Naive thymus-derived CD8-positive, alpha-beta T cell (primary cell): ENCODE data around the gene ECHDC1. TPM values are rescaled to one million over a fixed set of nuclear protein-coding genes. Genes with fewer than 3 reads are reported as not detected.
A peak's percentile ranks its signal among the peaks of the same experiment; 100 is the strongest.

Experiments used
- ATAC-seq, 2 donors: fragments of 150-1000 bp; cut with Tn5 transposase in 1 of 2; sonication (Bioruptor Pico), chemical (Tn5 transposase) in 1 of 2; 1 replicate in 1 of 2; 2 replicates in 1 of 2; pipeline ENCODE4 v1.10.0; 2021; ENCODE audit warnings: mild to moderate bottlenecking in 2 of 2, moderate library complexity in 2 of 2
- POLR2A ChIA-PET: fragments of 350-600 bp; sonication (Branson Sonifier 250); formaldehyde crosslinking; loops from one replicate; lab custom pipeline; 2021; ENCODE audit warnings: antibody characterized with exemption; lab: Charles Lee
- DNase-seq, 10 donors: peaks; one replicate each; pipeline versions ENCODE4 v3.0.0 to v3.0.0-alpha.2; 2020 to 2022
- H3K27ac Mint-ChIP-seq, 10 donors: one replicate each; pipeline ENCODE4 v1.8.0; 2020 to 2022; ENCODE audit warnings: mild to moderate bottlenecking in 10 of 10, mixed read lengths in 10 of 10, moderate library complexity in 4 of 10, inconsistent platforms in 1 of 10
- H3K27me3 Mint-ChIP-seq, 5 donors: one replicate each; pipeline ENCODE4 v1.8.0; 2021 to 2022; ENCODE audit warnings: mixed read lengths in 5 of 5
- H3K36me3 Mint-ChIP-seq, 3 donors: one replicate each; pipeline ENCODE4 v1.8.0; 2020 to 2022; ENCODE audit warnings: mixed read lengths in 3 of 3, mild to moderate bottlenecking in 2 of 3, inconsistent platforms in 1 of 3
- H3K4me1 Mint-ChIP-seq, 4 donors: one replicate each; pipeline ENCODE4 v1.8.0; 2021 to 2022; ENCODE audit warnings: mixed read lengths in 4 of 4
- H3K4me3 Mint-ChIP-seq, 10 donors: one replicate each; pipeline ENCODE4 v1.8.0; 2020 to 2022; ENCODE audit warnings: mild to moderate bottlenecking in 10 of 10, mixed read lengths in 10 of 10, moderate library complexity in 6 of 10, inconsistent platforms in 1 of 10
- H3K9me3 Mint-ChIP-seq, 9 donors: one replicate each; pipeline ENCODE4 v1.8.0; 2020 to 2022; ENCODE audit warnings: mixed read lengths in 9 of 9, mild to moderate bottlenecking in 3 of 9, inconsistent platforms in 1 of 9, moderate library complexity in 1 of 9
- polyA plus RNA-seq, 3 donors: library from polyadenylated mRNA; unstranded; fragments of 300-500 nt; fragmentation: Illumina TruSeq; gene quantifications; one replicate each; pipeline ENCODE4 v1.2.3, GENCODE V29; 2021
- total RNA-seq, 8 experiments: library from RNA in 2 of 8; stranded (reverse) in 2 of 8; gene quantifications; one replicate each; pipeline ENCODE4 v1.2.3 and lab custom pipeline; 2021 to 2026

The ECHDC1 gene
- total and polyA plus RNA-seq, 5 experiments from 2014 or later = 40.1 to 79.4 (median 72.7) TPM

DNA sequence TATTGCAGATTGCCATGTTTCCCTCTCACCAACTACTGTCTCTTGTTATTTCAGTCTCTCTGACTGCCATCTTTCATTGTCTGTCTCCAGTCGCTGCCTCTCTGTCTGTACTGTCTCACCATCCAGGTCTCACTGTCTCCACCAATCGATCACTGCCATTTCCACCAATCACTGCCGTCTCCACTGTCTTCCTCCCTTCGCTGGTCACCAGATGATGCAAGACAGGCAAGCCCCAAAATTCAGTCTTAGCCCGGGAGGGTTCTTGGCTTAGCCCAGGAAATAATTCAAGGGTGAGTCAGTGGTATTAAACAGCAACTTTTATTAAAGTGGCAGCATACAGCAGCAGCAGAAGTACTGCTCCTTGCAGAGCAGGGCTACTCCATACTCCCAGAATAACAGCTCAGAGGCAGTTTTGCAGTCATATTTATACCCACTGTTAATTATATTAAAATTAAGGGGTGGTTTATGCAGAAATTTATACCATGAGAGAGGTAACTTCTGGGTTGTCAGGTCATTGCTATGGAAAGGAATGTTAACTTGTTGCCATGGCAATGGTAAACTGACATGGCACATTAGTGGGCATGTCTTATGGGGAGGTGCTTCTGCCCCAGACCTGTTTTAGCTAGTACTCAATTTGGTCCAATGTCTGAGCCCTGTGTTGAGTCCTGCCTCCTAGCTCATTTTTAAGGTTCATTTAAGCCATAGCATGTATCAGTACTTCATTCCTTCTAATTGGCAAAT, 23.0 kb upstream of the ECHDC1 start:
- Mint-ChIP-seq H3K36me3 (peaks cover 0 to 5% (median 0%) of the 10 kb centered on the region in 3 donors), H3K9me3 (peaks cover 2 to 18% (median 5%) of the 10 kb centered on the region in 9 donors), H3K27ac (no peak overlapping the region), H3K4me3 (no peak overlapping the region), H3K4me1 (peaks cover 0 to 2% (median 0%) of the 10 kb centered on the region in 4 donors), H3K27me3 (peaks cover 0 to under 1% (median 0%) of the 10 kb centered on the region in 5 donors)
- POLR2A ChIA-PET = no interaction called here
- ATAC-seq (no peak), DNase-seq (no peak)

DNA sequence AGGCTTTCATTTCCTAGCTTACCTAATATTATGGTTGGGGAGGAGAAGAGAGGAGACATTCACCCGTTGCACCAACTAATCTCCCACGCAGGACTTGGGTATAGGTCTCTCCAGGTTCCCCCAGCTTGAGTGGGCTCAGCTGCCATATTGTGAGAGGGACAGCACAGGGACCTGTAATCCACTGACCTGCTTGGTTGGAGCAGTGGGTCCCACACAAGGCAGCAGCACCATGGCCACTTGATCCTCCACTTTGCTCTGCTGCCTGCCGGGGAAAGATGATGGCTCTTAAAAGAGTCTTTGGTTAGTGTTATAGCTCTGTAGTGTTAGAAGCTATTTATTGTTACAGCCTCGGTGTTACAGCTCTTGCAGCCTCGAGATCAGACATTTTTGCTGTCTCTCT, 22.5 kb upstream of the ECHDC1 start:
- peaks cover 0 to 12% (median 4%) of the 10 kb centered on the region in 9 donors for H3K9me3 Mint-ChIP-seq
- H3K27me3 Mint-ChIP-seq = peaks cover 0 to 6% (median 0%) of the 10 kb centered on the region in 5 donors
- no peak overlapping the region for H3K27ac Mint-ChIP-seq
- POLR2A ChIA-PET = no interaction called here
- peaks cover 0 to 2% (median 0%) of the 10 kb centered on the region in 4 donors for H3K4me1 Mint-ChIP-seq
- ATAC-seq = no peak
- H3K36me3 Mint-ChIP-seq = peaks cover 0 to 2% (median 0%) of the 10 kb centered on the region in 3 donors
- no peak overlapping the region for H3K4me3 Mint-ChIP-seq
- no peak for DNase-seq

- peak overlapping the region in 1 of 10 donors; percentile 68 for H3K4me3 Mint-ChIP-seq
- H3K27ac Mint-ChIP-seq = peak overlapping the region in 1 of 10 donors; percentile 89
- DNase-seq = no peak
- H3K4me1 Mint-ChIP-seq = peaks cover 0 to 13% (median 0%) of the 10 kb centered on the region in 4 donors
- no peak for ATAC-seq
- H3K36me3 Mint-ChIP-seq = peaks cover 2 to 33% (median 13%) of the 10 kb centered on the region in 3 donors
- POLR2A ChIA-PET = no interaction called here
- H3K27me3 Mint-ChIP-seq = no peaks in the 10 kb centered on the region
- H3K9me3 Mint-ChIP-seq = peaks cover 10 to 76% (median 34%) of the 10 kb centered on the region in 9 donors
Observed at GRCh38 chr6:127352524-127352923, 9.1 kb upstream of the ECHDC1 start.

DNA sequence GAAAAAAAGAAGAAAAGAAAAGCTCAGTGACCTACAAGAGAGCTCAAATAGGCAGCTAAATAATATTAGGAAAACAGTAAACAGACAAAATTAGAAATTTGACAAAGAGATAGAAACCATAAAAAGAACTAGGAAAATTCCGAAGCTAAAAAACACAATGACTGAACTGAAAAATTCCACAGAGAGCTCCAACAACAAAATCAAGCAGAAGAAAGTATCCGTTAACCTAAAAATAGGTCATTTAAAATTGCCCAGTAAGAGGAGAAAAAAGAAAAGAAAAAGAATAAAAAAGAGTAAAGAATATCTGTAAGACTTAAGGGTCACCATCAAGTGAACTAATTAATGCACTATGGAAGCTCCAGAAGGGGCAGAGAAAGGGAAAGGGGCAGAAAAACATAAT, 6.6 kb upstream of the ECHDC1 start:
- H3K27me3 Mint-ChIP-seq = no peaks in the 10 kb centered on the region
- no peak for DNase-seq
- H3K27ac Mint-ChIP-seq = peak overlapping the region in 1 of 10 donors; percentile 24
- POLR2A ChIA-PET = no interaction called here
- peaks cover 2 to 26% (median 12%) of the 10 kb centered on the region in 3 donors for H3K36me3 Mint-ChIP-seq
- no peak for ATAC-seq
- no peak overlapping the region for H3K4me3 Mint-ChIP-seq
- peaks cover 0 to 24% (median 0%) of the 10 kb centered on the region in 4 donors for H3K4me1 Mint-ChIP-seq
- peaks cover 6 to 54% (median 32%) of the 10 kb centered on the region in 9 donors for H3K9me3 Mint-ChIP-seq

DNA sequence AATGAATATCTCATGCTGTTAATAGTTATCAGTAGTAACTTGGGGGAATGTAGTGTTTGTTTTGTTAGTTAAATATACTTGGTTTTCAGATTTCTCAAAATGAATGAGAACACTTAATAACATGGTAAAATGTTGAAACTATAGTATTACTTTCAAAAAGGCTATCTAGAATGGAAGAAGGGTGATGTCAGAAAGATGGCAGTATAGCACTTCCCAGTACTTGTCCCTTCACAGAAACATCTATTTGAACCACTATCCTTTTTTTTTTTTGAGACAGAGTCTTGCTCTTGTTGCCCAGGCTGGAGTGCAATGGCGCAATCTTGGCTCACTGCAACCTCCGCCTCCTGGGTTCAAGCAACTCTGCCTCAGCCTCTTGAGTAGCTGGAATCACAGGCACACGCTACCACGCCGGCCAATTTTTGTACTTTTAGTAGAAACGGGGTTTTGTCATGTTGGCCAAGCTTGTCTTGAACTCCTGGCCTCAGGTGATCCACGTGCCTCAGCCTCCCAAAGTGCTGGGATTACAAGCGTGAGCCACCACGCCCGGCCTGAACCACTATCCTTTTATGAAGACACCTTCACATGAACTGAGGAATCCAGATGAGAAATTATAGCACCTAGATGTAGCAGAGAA, 4.7 kb upstream of the ECHDC1 start:
- no peak for ATAC-seq
- DNase-seq = no peak
- H3K27ac Mint-ChIP-seq = no peak overlapping the region
- H3K36me3 Mint-ChIP-seq = peaks cover 0 to 20% (median 9%) of the 10 kb centered on the region in 3 donors
- peaks cover 3 to 39% (median 21%) of the 10 kb centered on the region in 9 donors for H3K9me3 Mint-ChIP-seq
- H3K4me3 Mint-ChIP-seq = no peak overlapping the region
- POLR2A ChIA-PET = no interaction called here
- H3K4me1 Mint-ChIP-seq = peaks cover 0 to 21% (median 0%) of the 10 kb centered on the region in 4 donors
- no peaks in the 10 kb centered on the region for H3K27me3 Mint-ChIP-seq

- Mint-ChIP-seq H3K4me1 (peaks cover 0 to 12% (median 0%) of the 10 kb centered on the region in 4 donors), H3K27ac (no peak overlapping the region), H3K36me3 (peaks cover 0 to 14% (median 6%) of the 10 kb centered on the region in 3 donors), H3K4me3 (no peak overlapping the region), H3K27me3 (no peaks in the 10 kb centered on the region), H3K9me3 (peaks cover 0 to 30% (median 16%) of the 10 kb centered on the region in 9 donors)
- POLR2A ChIA-PET = no interaction called here
- DNase-seq (no peak), ATAC-seq (no peak)
Observed at GRCh38 chr6:127347178-127347577, 3.8 kb upstream of the ECHDC1 start.

DNA sequence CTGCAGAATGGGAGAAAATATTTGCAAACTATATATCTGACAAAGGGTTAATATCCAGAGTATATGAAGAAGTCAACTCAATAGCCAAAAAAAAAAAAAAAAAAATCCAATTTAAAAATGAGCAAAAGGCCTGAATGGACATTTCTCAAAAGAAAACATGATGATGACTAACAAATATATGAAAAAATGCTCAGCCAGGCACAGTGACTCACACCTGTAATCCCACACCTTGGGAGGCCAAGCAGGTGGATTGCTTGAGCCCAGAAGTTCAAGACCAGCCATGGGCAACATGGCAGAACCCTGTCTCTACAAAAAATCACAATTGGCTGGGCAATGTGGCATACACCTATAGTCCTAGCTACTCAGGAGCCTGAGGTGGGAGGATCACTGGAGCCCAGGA, 2.1 kb upstream of the ECHDC1 start:
- Mint-ChIP-seq H3K27me3 (no peaks in the 10 kb centered on the region), H3K9me3 (peaks cover 0 to 17% (median 12%) of the 10 kb centered on the region in 9 donors), H3K36me3 (peaks cover 0 to 8% (median 6%) of the 10 kb centered on the region in 3 donors), H3K4me3 (peak overlapping the region in 1 of 10 donors; percentile 45), H3K4me1 (peaks cover 0 to 11% (median 2%) of the 10 kb centered on the region in 4 donors), H3K27ac (peak overlapping the region in 1 of 10 donors; percentile 34)
- POLR2A ChIA-PET = no interaction called here
- DNase-seq (no peak), ATAC-seq (no peak)

GRCh38 chr6:127343809-127344659, 625 bp upstream of the ECHDC1 start:
- DNase-seq = no peak
- Mint-ChIP-seq H3K9me3 (peaks cover 0 to 3% (median under 1%) of the 10 kb centered on the region in 9 donors), H3K4me1 (peaks cover 0 to 12% (median 5%) of the 10 kb centered on the region in 4 donors), H3K36me3 (peaks cover 0 to 8% (median 2%) of the 10 kb centered on the region in 3 donors), H3K4me3 (no peak overlapping the region), H3K27ac (no peak overlapping the region), H3K27me3 (no peaks in the 10 kb centered on the region)
- POLR2A ChIA-PET = interaction anchor here (0.9 to 1.6 kb wide), 2 partner anchors 77 to 79 kb away, joined by 3 to 5 read pairs; partner anchors contain the start of gene RNF146
- peak; percentile 3 to 11 for ATAC-seq

GRCh38 chr6:127342296-127342945, 988 bp downstream of the ECHDC1 start:
- no peak overlapping the region for H3K4me3 Mint-ChIP-seq
- H3K9me3 Mint-ChIP-seq = no peaks in the 10 kb centered on the region
- H3K27me3 Mint-ChIP-seq = no peaks in the 10 kb centered on the region
- DNase-seq (no peak), ATAC-seq (no peak)
- peaks cover 0 to 4% (median 2%) of the 10 kb centered on the region in 3 donors for H3K36me3 Mint-ChIP-seq
- POLR2A ChIA-PET = interaction anchor here (1.4 kb wide), 1 partner anchor 76 kb away, joined by 5 read pairs; the partner anchor contains the start of gene RNF146
- peaks cover 8 to 28% (median 12%) of the 10 kb centered on the region in 4 donors for H3K4me1 Mint-ChIP-seq
- no peak overlapping the region for H3K27ac Mint-ChIP-seq

DNA sequence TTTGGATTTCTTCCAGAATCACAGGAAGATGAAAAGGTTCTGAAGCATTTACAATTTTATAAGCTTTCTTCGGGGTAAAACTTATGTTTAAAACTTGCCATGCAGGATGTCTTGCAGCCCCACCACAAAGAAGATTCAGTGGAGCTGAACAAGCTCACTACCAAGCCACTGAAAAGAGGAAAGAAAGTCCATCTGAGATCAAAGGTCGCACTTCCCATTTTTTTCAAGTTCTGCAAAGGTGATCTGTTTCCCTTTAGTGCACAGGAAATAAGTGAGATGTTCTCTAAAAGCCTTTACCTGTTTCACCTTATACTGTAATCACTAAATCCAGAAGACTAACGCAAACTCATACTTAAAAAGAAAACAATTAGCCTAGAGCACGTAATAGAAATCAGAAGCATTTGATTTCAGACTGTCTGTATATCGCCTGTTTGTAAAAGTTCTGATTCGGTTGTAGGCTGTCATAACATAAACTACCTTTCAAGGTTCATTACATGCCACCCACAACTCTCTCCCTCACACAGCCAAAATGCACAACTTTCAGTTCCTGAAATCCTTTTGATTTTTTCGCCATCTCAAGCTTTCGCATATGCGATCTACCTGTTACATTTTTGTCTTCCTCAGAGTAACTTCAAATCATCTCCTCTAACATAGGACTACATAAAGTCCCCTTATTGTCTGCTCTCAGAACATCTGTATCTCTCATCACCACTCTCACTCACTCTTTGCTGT, 1.8 kb downstream of the ECHDC1 start:
- Mint-ChIP-seq H3K4me1 (peaks cover 14 to 33% (median 18%) of the 10 kb centered on the region in 4 donors), H3K36me3 (peaks cover 0 to 7% (median 4%) of the 10 kb centered on the region in 3 donors), H3K4me3 (peak overlapping the region in 1 of 10 donors; percentile 29), H3K9me3 (no peaks in the 10 kb centered on the region), H3K27ac (peak overlapping the region in 2 of 10 donors; percentile 10 to 39), H3K27me3 (no peaks in the 10 kb centered on the region)
- POLR2A ChIA-PET = interaction anchor here (0.8 to 1.4 kb wide), 2 partner anchors 75 to 1551 kb away, joined by 3 to 5 read pairs; partner anchors contain the start of gene RNF146
- DNase-seq (no peak), ATAC-seq (no peak)

DNA sequence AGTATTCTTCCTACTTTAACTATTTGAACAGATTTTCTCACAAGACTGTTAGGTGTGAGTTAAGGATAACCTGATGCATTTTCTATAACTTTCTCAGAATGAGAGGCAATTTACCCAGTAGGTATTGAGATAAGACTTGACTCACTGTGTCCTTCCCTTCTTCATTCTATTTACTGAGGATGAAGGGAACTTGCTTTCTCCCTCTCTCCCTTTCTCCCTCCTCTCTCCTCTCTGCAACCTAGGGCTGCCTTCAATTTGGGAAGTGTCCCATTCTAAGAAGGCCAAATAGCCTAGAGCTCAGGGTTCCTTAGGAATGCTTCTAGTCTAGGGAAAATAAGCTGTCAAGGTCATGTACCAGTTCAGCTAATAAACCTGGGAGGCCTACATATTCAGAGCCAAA, 3.2 kb downstream of the ECHDC1 start:
- DNase-seq (no peak), ATAC-seq (no peak)
- H3K36me3 Mint-ChIP-seq = peaks cover 0 to 10% (median 2%) of the 10 kb centered on the region in 3 donors
- peaks cover 19 to 39% (median 23%) of the 10 kb centered on the region in 4 donors for H3K4me1 Mint-ChIP-seq
- H3K4me3 Mint-ChIP-seq = peak overlapping the region in 5 of 10 donors; percentile 12 to 64 (median 48)
- peak overlapping the region in 2 of 10 donors; percentile 7 to 60 for H3K27ac Mint-ChIP-seq
- POLR2A ChIA-PET = no interaction called here
- H3K9me3 Mint-ChIP-seq = no peaks in the 10 kb centered on the region
- no peaks in the 10 kb centered on the region for H3K27me3 Mint-ChIP-seq
